ENCODE results near the gene KDM1A.

DNA sequence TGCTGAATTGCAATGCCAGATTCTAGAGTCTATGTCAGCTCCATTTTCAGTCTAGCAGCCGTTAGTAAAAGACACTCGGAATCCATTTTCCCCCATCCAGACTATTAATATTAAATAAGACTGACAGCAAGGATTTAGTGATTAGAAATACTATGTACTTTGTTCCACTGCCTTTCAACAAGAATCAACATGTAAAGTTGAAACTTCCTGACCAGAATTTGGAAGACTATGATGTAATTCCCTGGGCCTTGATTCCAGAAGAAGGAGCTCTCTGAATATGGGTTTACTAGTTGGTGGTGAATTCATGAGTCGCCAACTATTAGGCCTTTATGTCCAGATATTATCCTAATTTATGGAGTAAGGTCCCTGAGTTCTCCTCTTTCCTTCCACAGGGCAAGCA is 24.8 kb downstream of the KDM1A start:
- TF ChIP-seq, protein P1, sequence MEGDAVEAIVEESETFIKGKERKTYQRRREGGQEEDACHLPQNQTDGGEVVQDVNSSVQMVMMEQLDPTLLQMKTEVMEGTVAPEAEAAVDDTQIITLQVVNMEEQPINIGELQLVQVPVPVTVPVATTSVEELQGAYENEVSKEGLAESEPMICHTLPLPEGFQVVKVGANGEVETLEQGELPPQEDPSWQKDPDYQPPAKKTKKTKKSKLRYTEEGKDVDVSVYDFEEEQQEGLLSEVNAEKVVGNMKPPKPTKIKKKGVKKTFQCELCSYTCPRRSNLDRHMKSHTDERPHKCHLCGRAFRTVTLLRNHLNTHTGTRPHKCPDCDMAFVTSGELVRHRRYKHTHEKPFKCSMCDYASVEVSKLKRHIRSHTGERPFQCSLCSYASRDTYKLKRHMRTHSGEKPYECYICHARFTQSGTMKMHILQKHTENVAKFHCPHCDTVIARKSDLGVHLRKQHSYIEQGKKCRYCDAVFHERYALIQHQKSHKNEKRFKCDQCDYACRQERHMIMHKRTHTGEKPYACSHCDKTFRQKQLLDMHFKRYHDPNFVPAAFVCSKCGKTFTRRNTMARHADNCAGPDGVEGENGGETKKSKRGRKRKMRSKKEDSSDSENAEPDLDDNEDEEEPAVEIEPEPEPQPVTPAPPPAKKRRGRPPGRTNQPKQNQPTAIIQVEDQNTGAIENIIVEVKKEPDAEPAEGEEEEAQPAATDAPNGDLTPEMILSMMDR (IDR thresholded peaks at IDR 0.05): no peak
- TF ChIP-seq POLR2A (IDR thresholded peaks at IDR 0.05): no peak

All from esophagus squamous epithelium (tissue), 4 donors.